K562 (cell line): ENCODE measurements around the gene PLP2. TPM values are rescaled to one million over a fixed set of nuclear protein-coding genes. Genes with fewer than 3 reads are reported as not detected.
"Not testable (repeated sequence)": the region's sequence is repeated elsewhere in the genome, so short reads cannot be mapped to it uniquely, and the experiment has no call there.

ENCODE experiments used
- ATAC-seq: fragments of 200-7000 bp; cut with Tn5 transposase; 3 replicates; pipeline ENCODE4 v1.9.1; 2020; ENCODE audit warnings: moderate library complexity
- BruUV-seq: library from RNA; stranded (reverse); fragments of 400-500 nt; replicated peaks from 2 replicates; lab custom pipeline; 2021; lab: Mats Ljungman, UMichigan
- CTCF ChIA-PET: fragments of 300-600 bp; formaldehyde crosslinking; extraction: SDS; loops from one replicate; lab custom pipeline; 2021; ENCODE audit warnings: low intra/inter-chr PET ratio; lab: Yijun Ruan, JAX
- POLR2A ChIA-PET: fragments of 300-600, 350-650 bp; sonication (Branson Sonifier 250); formaldehyde crosslinking; extraction: SDS; loops from one replicate; lab custom pipeline; 2021; ENCODE audit warnings: antibody characterized with exemption, inconsistent platforms; lab: Yijun Ruan, JAX
- DNase-seq, 4 experiments: peaks; one replicate each; pipeline versions ENCODE4 v3.0.0 to v3.0.0-alpha.2; 2011 to 2018; ENCODE audit warnings: low spot score in 3 of 4, mixed read lengths in 3 of 4; ENCODE audit errors: extremely low read depth in 1 of 4
- FAIRE-seq: peaks from 2 replicates; lab custom pipeline; 2011; peaks lifted over from hg19 to GRCh38; lab: Jason Lieb, UNC
- H2AFZ ChIP-seq: 2 replicates; pipeline ENCODE4 v1.6.0; 2011; ENCODE audit warnings: low read depth, low read length, control low read depth, inconsistent platforms
- H3K27ac ChIP-seq: fragments of 200-600 bp; 3 replicates; pipeline ENCODE4 v1.8.0; 2011; ENCODE audit warnings: low read depth, mild to moderate bottlenecking, control low read depth, inconsistent platforms, low read length, moderate library complexity, mixed read lengths; ENCODE audit errors: extremely low read depth
- H3K27me3 ChIP-seq, 2 experiments: fragments of 300-600 bp in 1 of 2; 2 replicates in 1 of 2; 3 replicates in 1 of 2; pipeline versions ENCODE4 v1.6.0 to v1.8.0; 2011; ENCODE audit warnings: inconsistent platforms in 2 of 2, low read length in 2 of 2, mild to moderate bottlenecking in 1 of 2, mixed read lengths in 1 of 2, moderate library complexity in 1 of 2; ENCODE audit not compliant: control insufficient read depth in 2 of 2, insufficient read depth in 2 of 2
- H3K36me3 ChIP-seq: fragments of 300-600 bp; 3 replicates; pipeline ENCODE4 v1.8.0; 2011; ENCODE audit warnings: mild to moderate bottlenecking, low read length, inconsistent platforms; ENCODE audit not compliant: control insufficient read depth, insufficient read depth
- H3K4me1 ChIP-seq, 2 experiments: fragments of 200-600 bp in 1 of 2; replicated peaks in 1 of 2; 2 replicates in 1 of 2; 3 replicates in 1 of 2; pipeline versions ENCODE4 v1.5.1 to v1.8.0; 2011; ENCODE audit warnings: inconsistent platforms in 2 of 2, low read length in 2 of 2, mild to moderate bottlenecking in 1 of 2, mixed read lengths in 1 of 2, moderate library complexity in 1 of 2; ENCODE audit not compliant: control insufficient read depth in 2 of 2, insufficient read depth in 2 of 2
- H3K4me2 ChIP-seq: 2 replicates; pipeline ENCODE4 v1.6.1; 2011; ENCODE audit warnings: low read length, control low read depth, inconsistent platforms, mixed read lengths; ENCODE audit not compliant: insufficient read depth
- H3K4me3 ChIP-seq: fragments of 200-600 bp; sonication (generic), shearing (Covaris generic); 2 replicates; pipeline ENCODE4 v1.5.1; 2016; ENCODE audit warnings: control low read depth, inconsistent platforms
- H3K79me2 ChIP-seq: fragments of 200-600 bp; 3 replicates; pipeline ENCODE4 v1.8.0; 2011; ENCODE audit warnings: low read length, inconsistent platforms; ENCODE audit not compliant: control insufficient read depth, insufficient read depth
- H3K9ac ChIP-seq, 2 experiments: 2 replicates each; pipeline versions ENCODE4 v1.6.0 to v1.6.1; 2011; ENCODE audit warnings: low read depth in 2 of 2, low read length in 2 of 2, control low read depth in 1 of 2, inconsistent platforms in 1 of 2, mild to moderate bottlenecking in 1 of 2, mixed read lengths in 1 of 2; ENCODE audit not compliant: insufficient read depth in 1 of 2
- H3K9me1 ChIP-seq: one replicate; pipeline ENCODE4 v1.6.0; 2011; ENCODE audit warnings: inconsistent platforms, mild to moderate bottlenecking, low read length, moderate library complexity; ENCODE audit not compliant: control insufficient read depth, insufficient read depth
- H3K9me3 ChIP-seq: replicated peaks from 2 replicates; pipeline ENCODE4 v1.5.1; 2011; ENCODE audit warnings: low read depth, low read length, inconsistent platforms; ENCODE audit not compliant: control insufficient read depth, insufficient read depth
- H4K20me1 ChIP-seq: replicated peaks from 2 replicates; pipeline ENCODE4 v1.6.1; 2011; ENCODE audit warnings: low read length, inconsistent platforms, mixed read lengths; ENCODE audit not compliant: control insufficient read depth, insufficient read depth
- FUS ChIP-seq: fragments of 200-400 bp; formaldehyde crosslinking; optimal IDR thresholded peaks from 2 replicates; pipeline ENCODE3; 2017; ENCODE audit warnings: low read depth, low read length
- L3MBTL2 ChIP-seq: fragments of 450-650 bp; IDR thresholded peaks from 2 replicates; pipeline ENCODE4 v1.6.1; 2016; ENCODE audit warnings: mild to moderate bottlenecking, moderate library complexity
- STAG1 ChIP-seq: sonication (generic); formaldehyde crosslinking; IDR thresholded peaks from 2 replicates; pipeline ENCODE4 v1.5.0; 2020; ENCODE audit warnings: missing genetic modification reagents, borderline replicate concordance
- XRCC4 ChIP-seq: IDR thresholded peaks from one replicate; pipeline ENCODE4 v1.6.1; 2011; ENCODE audit not compliant: insufficient read depth, insufficient read length; ENCODE audit errors: extremely low read depth
- ZFX ChIP-seq: sonication (generic); formaldehyde crosslinking; IDR thresholded peaks from 2 replicates; pipeline ENCODE4 v1.8.0; 2022; ENCODE audit warnings: mild to moderate bottlenecking, missing genetic modification reagents, moderate library complexity
- ZKSCAN8 ChIP-seq: fragments of 200-800 bp; sonication (Bioruptor generic); IDR thresholded peaks from 2 replicates; pipeline ENCODE4 v1.6.1; 2016; ENCODE audit warnings: missing genetic modification characterization, missing compliant biosample characterization
- ZNF407 ChIP-seq: fragments of 450-650 bp; IDR thresholded peaks from 2 replicates; pipeline ENCODE4 v1.6.1; 2016; ENCODE audit warnings: low read depth
- WGBS: fragments of 100-300 bp; shearing (Covaris generic); methylation state at CpG from one replicate; pipeline ENCODE4 v1.1.6; 2016; ENCODE audit warnings: low coverage, mixed read lengths; ENCODE audit not compliant: insufficient coverage; ENCODE audit errors: missing lambda C conversion rate; 5-methylcytosine and 5-hydroxymethylcytosine counted together
- in situ Hi-C: fragments of 300-500 bp; cut with MboI; formaldehyde crosslinking; loops from 4 replicates; pipeline ENCODE4 v1.15.0; 2018; ENCODE audit warnings: inconsistent platforms, mixed read lengths
- intact Hi-C: fragments of 100-400 bp; cut with micrococcal nuclease; formaldehyde crosslinking; loops from 2 replicates; pipeline ENCODE4 v1.14.2; 2022
- polyA plus RNA-seq, 8 experiments: library from polyadenylated mRNA; depleted of rRNA in 4 of 8; stranded (reverse) in 5 of 8; unstranded in 3 of 8; fragments of >200 nt; fragmentation: Nextera tagmentation in 2 of 8; fragmentation: Illumina TruSeq in 1 of 8; extraction: Ambion mirVana in 2 of 8; extraction: Trizol in 1 of 8; gene quantifications; 2 replicates each; pipeline versions ENCODE4 v1.2.1 to v1.2.3, GENCODE V29; 2011 to 2014; ENCODE audit warnings: inconsistent platforms in 1 of 8, missing spikeins in 1 of 8
- total RNA-seq, 7 experiments: library from RNA; depleted of rRNA in 6 of 7; stranded (reverse); fragments of >200 nt in 6 of 7; fragmentation: Illumina TruSeq in 2 of 7; extraction: Trizol in 2 of 7; gene quantifications; 2 replicates each; pipeline versions ENCODE4 v1.2.1 to v1.2.3, GENCODE V29; 2011 to 2021; ENCODE audit warnings: low replicate concordance in 1 of 7

Gene PLP2
- total and polyA plus RNA-seq, 9 of the 15 experiments (the other 6 are each of a cell fraction or from before 2014, with no cell fraction given), result 34.7 to 236 (median 112) TPM

- H3K4me3 ChIP-seq, FAIRE-seq, BruUV-seq, intact Hi-C loops, H3K9me1 ChIP-seq, H3K4me2 ChIP-seq, in situ Hi-C loops, CTCF ChIA-PET, H3K27ac ChIP-seq, H2AFZ ChIP-seq, H3K27me3 ChIP-seq, DNase-seq, H3K9ac ChIP-seq, ATAC-seq, H4K20me1 ChIP-seq: not testable (repeated sequence)
- Histone ChIP-seq H3K9me3 (peaks cover 45% of the 10 kb centered on the region), H3K79me2 (peaks cover 71% of the 10 kb centered on the region), H3K4me1 (peaks cover 0 to 12% of the 10 kb centered on the region in 2 experiments; a peak in 3 of 5 replicates), H3K36me3 (peaks cover 92% of the 10 kb centered on the region)
- 97% methylated on average over 5 of the region's 7 CpGs for whole genome bisulfite sequencing
- POLR2A ChIA-PET, result interaction anchor here (0.8 to 1.3 kb wide), 2 partner anchors 16 to 29 kb away, joined by 3 read pairs; no protein-coding TSS in a partner anchor
These were observed 28.5 kb upstream of the PLP2 start for GRCh38 chrX:49143154-49143553.

DNA sequence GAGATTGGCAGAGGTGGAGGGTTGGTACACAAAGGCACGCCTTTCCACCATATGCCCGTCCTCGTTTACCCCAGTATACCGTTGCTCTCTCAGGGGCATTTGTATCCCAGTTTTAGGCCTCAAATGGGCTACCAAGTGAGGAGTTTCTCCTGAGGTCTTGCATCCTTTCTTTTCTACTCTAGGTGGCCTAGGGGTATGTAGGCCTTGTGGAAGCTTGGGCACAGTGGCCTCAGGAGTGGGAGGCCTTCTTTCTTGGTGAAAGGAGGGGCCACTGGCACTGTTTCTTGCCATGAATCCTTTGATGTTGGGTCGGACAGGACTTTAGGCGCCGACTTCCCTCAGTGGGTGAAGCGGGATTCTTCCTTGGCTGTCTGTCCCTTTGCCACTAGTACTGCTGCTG, 24.4 kb upstream of the PLP2 start:
- intact Hi-C loops (loop anchor here (5.0 kb wide), 1 partner anchor 45 kb away; no protein-coding TSS in a partner anchor), in situ Hi-C loops (no loop called here)
- Histone ChIP-seq H2AFZ (no peak overlapping the region), H3K4me1 (peaks cover 5 to 9% of the 10 kb centered on the region in 2 experiments; a peak in 3 of 5 replicates), H3K9me3 (peaks cover 14% of the 10 kb centered on the region), H3K9me1 (no peaks in the 10 kb centered on the region), H3K9ac (peak overlapping the region; percentile 95 to 97), H3K27me3 (no peaks in the 10 kb centered on the region), H3K4me3 (peak overlapping the region; percentile 54), H3K4me2 (peak overlapping the region; percentile 94), H3K27ac (peak overlapping the region; percentile 98), H3K36me3 (peaks cover 56% of the 10 kb centered on the region), H4K20me1 (no peaks in the 10 kb centered on the region), H3K79me2 (peaks cover 78% of the 10 kb centered on the region)
- WGBS, result 0% methylated on average over 7 of the region's 8 CpGs
- ChIA-PET POLR2A (interaction anchor here (0.8 kb wide), 1 partner anchor 11 kb away, joined by 3 read pairs; no protein-coding TSS in a partner anchor), CTCF (no interaction called here)
- FAIRE-seq (no peak), ATAC-seq (peak; percentile 24), DNase-seq (peak in 1 of 4 experiments; percentile 31)
- BruUV-seq, result no TSS peak
- peak; percentile 77 for TF ChIP-seq ZFX (CRISPR knock-in tag)
- TF ChIP-seq ZNF407, result no peak
- no peak for TF ChIP-seq STAG1 (CRISPR knock-in tag)
- TF ChIP-seq L3MBTL2, result peak; percentile 31; the same call in 1 of the 2 replicates
- no peak for TF ChIP-seq ZKSCAN8 (CRISPR knock-in tag)
- TF ChIP-seq FUS, result no peak
- TF ChIP-seq XRCC4, result no peak
